WTC11 (cell line): ENCODE measurements around the gene CTSE. TPM values are rescaled to one million over a fixed set of nuclear protein-coding genes. Genes with fewer than 3 reads are reported as not detected.

Source experiments
- ATAC-seq: fragments of 200-7000 bp; cut with Tn5 transposase; 2 replicates; pipeline ENCODE4 v1.10.0; 2021; ENCODE audit warnings: mild to moderate bottlenecking, moderate library complexity
- CTCF ChIA-PET: fragments of 300-600 bp; sonication (Branson Sonifier 250); formaldehyde crosslinking; loops from one replicate; lab custom pipeline; 2021; ENCODE audit warnings: antibody characterized with exemption; lab: Charles Lee
- POLR2A ChIA-PET: fragments of 350-600 bp; sonication (Branson Sonifier 250); formaldehyde crosslinking; loops from one replicate; lab custom pipeline; 2021; ENCODE audit warnings: antibody characterized with exemption; lab: Charles Lee
- DNase-seq: peaks from one replicate; pipeline ENCODE4 v3.0.0; 2021; ENCODE audit warnings: low spot score
- H3K27ac Mint-ChIP-seq: 2 replicates; pipeline ENCODE4 v1.8.0; 2021; ENCODE audit warnings: mixed read lengths
- H3K27me3 Mint-ChIP-seq: 2 replicates; pipeline ENCODE4 v1.8.0; 2021; ENCODE audit warnings: low read depth, mild to moderate bottlenecking, moderate library complexity, mixed read lengths
- H3K36me3 Mint-ChIP-seq: 2 replicates; pipeline ENCODE4 v1.8.0; 2021; ENCODE audit warnings: mixed read lengths
- H3K4me1 Mint-ChIP-seq: 2 replicates; pipeline ENCODE4 v1.8.0; 2022; ENCODE audit warnings: mixed read lengths
- H3K4me3 Mint-ChIP-seq: 2 replicates; pipeline ENCODE4 v1.8.0; 2021; ENCODE audit warnings: mild to moderate bottlenecking, moderate library complexity, mixed read lengths
- H3K9me3 Mint-ChIP-seq: 2 replicates; pipeline ENCODE4 v1.8.0; 2021; ENCODE audit warnings: mixed read lengths
- CTCF ChIP-seq: fragments of 200-600 bp; IDR thresholded peaks from 2 replicates; pipeline ENCODE4 v1.8.0; 2022; ENCODE audit warnings: antibody characterized with exemption
- ESRRA ChIP-seq: sonication (generic); formaldehyde crosslinking; IDR thresholded peaks from 2 replicates; pipeline ENCODE4 v1.8.1; 2022; ENCODE audit warnings: mild to moderate bottlenecking, missing genetic modification reagents, borderline replicate concordance
- FOXP4 ChIP-seq: sonication (generic); formaldehyde crosslinking; IDR thresholded peaks from 2 replicates; pipeline ENCODE4 v1.8.0; 2022; ENCODE audit warnings: mild to moderate bottlenecking, missing genetic modification reagents
- GTF2I ChIP-seq: fragments of 250-450 bp; sonication (Bioruptor Pico); conservative IDR thresholded peaks from 2 replicates; pipeline ENCODE4 v1.4.0; 2021; ENCODE audit warnings: mild to moderate bottlenecking
- NFE2L1 ChIP-seq: sonication (generic); formaldehyde crosslinking; IDR thresholded peaks from 2 replicates; pipeline ENCODE4 v1.8.1; 2023; ENCODE audit warnings: missing genetic modification reagents
- OVOL2 ChIP-seq: fragments of 250-450 bp; sonication (Bioruptor Pico); IDR thresholded peaks from 2 replicates; pipeline ENCODE4 v1.9.0; 2021; ENCODE audit warnings: mild to moderate bottlenecking, borderline replicate concordance
- SMAD4 ChIP-seq: sonication (generic); formaldehyde crosslinking; IDR thresholded peaks from 2 replicates; pipeline ENCODE4 v1.8.0; 2022; ENCODE audit warnings: mild to moderate bottlenecking, missing genetic modification reagents
- SP1 ChIP-seq: sonication (generic); formaldehyde crosslinking; conservative IDR thresholded peaks from 2 replicates; pipeline ENCODE4 v1.8.1; 2022; ENCODE audit warnings: missing genetic modification reagents
- STAT6 ChIP-seq: sonication (generic); formaldehyde crosslinking; conservative IDR thresholded peaks from 2 replicates; pipeline ENCODE4 v1.8.1; 2023; ENCODE audit warnings: mild to moderate bottlenecking, low read depth, missing genetic modification reagents, moderate library complexity
- USF1 ChIP-seq: sonication (generic); formaldehyde crosslinking; IDR thresholded peaks from 2 replicates; pipeline ENCODE4 v1.8.0; 2022; ENCODE audit warnings: mild to moderate bottlenecking, missing genetic modification reagents
- ZNF121 ChIP-seq: sonication (generic); formaldehyde crosslinking; IDR thresholded peaks from 2 replicates; pipeline ENCODE4 v1.8.0; 2023; ENCODE audit warnings: missing genetic modification reagents
- ZNF281 ChIP-seq: sonication (generic); formaldehyde crosslinking; IDR thresholded peaks from 2 replicates; pipeline ENCODE4 v1.8.0; 2023; ENCODE audit warnings: mild to moderate bottlenecking, missing genetic modification reagents
- ZNF532 ChIP-seq: fragments of 250-450 bp; sonication (Bioruptor Pico); IDR thresholded peaks from 2 replicates; pipeline ENCODE4 v1.9.0; 2021; ENCODE audit warnings: mild to moderate bottlenecking, borderline replicate concordance
- ZNF671 ChIP-seq: fragments of 250-450 bp; sonication (Bioruptor Pico); IDR thresholded peaks from 2 replicates; pipeline ENCODE4 v1.8.0; 2021; ENCODE audit warnings: mild to moderate bottlenecking
- total RNA-seq: library from RNA; stranded (reverse); gene quantifications from 3 replicates; pipeline ENCODE4 v1.2.3, GENCODE V29; 2021
- TF ChIP-seq, protein P1 (sequence below): sonication (generic); formaldehyde crosslinking; IDR thresholded peaks from 2 replicates; pipeline ENCODE4 v1.8.1; 2023; ENCODE audit warnings: mild to moderate bottlenecking, missing genetic modification reagents, borderline replicate concordance

The CTSE gene
- total RNA-seq, 1 experiment from 2014 or later: 0.17 TPM

- TF ChIP-seq CTCF: no peak
- TF ChIP-seq ZNF532 (CRISPR knock-in tag): no peak
- no peak for TF ChIP-seq OVOL2 (CRISPR knock-in tag)
- TF ChIP-seq USF1 (CRISPR knock-in tag): no peak
- no peak for TF ChIP-seq STAT6 (CRISPR knock-in tag)
- TF ChIP-seq, protein P1, sequence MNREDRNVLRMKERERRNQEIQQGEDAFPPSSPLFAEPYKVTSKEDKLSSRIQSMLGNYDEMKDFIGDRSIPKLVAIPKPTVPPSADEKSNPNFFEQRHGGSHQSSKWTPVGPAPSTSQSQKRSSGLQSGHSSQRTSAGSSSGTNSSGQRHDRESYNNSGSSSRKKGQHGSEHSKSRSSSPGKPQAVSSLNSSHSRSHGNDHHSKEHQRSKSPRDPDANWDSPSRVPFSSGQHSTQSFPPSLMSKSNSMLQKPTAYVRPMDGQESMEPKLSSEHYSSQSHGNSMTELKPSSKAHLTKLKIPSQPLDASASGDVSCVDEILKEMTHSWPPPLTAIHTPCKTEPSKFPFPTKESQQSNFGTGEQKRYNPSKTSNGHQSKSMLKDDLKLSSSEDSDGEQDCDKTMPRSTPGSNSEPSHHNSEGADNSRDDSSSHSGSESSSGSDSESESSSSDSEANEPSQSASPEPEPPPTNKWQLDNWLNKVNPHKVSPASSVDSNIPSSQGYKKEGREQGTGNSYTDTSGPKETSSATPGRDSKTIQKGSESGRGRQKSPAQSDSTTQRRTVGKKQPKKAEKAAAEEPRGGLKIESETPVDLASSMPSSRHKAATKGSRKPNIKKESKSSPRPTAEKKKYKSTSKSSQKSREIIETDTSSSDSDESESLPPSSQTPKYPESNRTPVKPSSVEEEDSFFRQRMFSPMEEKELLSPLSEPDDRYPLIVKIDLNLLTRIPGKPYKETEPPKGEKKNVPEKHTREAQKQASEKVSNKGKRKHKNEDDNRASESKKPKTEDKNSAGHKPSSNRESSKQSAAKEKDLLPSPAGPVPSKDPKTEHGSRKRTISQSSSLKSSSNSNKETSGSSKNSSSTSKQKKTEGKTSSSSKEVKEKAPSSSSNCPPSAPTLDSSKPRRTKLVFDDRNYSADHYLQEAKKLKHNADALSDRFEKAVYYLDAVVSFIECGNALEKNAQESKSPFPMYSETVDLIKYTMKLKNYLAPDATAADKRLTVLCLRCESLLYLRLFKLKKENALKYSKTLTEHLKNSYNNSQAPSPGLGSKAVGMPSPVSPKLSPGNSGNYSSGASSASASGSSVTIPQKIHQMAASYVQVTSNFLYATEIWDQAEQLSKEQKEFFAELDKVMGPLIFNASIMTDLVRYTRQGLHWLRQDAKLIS (CRISPR knock-in tag): no peak
- no peak for TF ChIP-seq NFE2L1 (CRISPR knock-in tag)
These were observed 33.5 kb downstream of the CTSE start (continued) for GRCh38 chr1:205990226-205990625.

DNA sequence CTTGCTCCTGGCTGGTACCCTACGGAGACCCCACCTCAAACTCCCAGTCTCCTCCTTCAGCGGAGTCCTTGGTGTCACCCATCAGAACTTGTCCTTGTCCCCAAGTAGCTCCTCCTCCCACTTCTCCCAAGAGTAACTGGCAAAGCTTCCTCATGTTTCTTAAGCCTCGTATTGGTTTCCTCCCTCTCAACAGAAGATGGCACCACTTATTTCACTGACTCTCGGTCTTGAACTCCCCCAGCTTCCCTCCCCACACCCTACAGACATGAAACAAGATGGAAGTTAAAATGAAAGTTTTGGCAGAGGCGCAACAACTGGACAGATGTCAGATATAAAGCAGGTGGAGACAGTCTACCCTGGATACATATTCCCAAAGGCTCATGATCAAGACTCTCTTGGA is 33.9 kb downstream of the CTSE start:
- Mint-ChIP-seq H3K27me3 (no peaks in the 10 kb centered on the region; the same call in 1 of the 2 replicates), H3K4me3 (no peak overlapping the region), H3K4me1 (peaks cover 8% of the 10 kb centered on the region), H3K9me3 (no peaks in the 10 kb centered on the region), H3K36me3 (no peaks in the 10 kb centered on the region), H3K27ac (no peak overlapping the region)
- ATAC-seq (no peak), DNase-seq (no peak)
- ChIA-PET POLR2A (no interaction called here), CTCF (interaction anchor here (0.8 to 1.3 kb wide), 5 partner anchors 9 to 113 kb away, joined by 3 to 7 read pairs (median 4); no protein-coding TSS in a partner anchor)
- no peak for TF ChIP-seq ZNF281 (CRISPR knock-in tag)
- TF ChIP-seq FOXP4 (CRISPR knock-in tag): no peak
- no peak for TF ChIP-seq GTF2I (CRISPR knock-in tag)
- no peak for TF ChIP-seq ESRRA (CRISPR knock-in tag)
- TF ChIP-seq ZNF671 (CRISPR knock-in tag): no peak
- TF ChIP-seq CTCF: no peak
- TF ChIP-seq SMAD4: no peak
- TF ChIP-seq SP1 (CRISPR knock-in tag): no peak
- TF ChIP-seq ZNF121: no peak
